ENCODE results near the gene STPG3. TPM values are rescaled to one million over a fixed set of nuclear protein-coding genes. Genes with fewer than 3 reads are reported as not detected.

Gene STPG3
- total and polyA plus RNA-seq, 9 of the 15 experiments (the other 6 are each of a cell fraction or from before 2014, with no cell fraction given), result not detected

- peak; percentile 55 for TF ChIP-seq KDM5B (IDR thresholded peaks at IDR 0.05; ENCODE audit: insufficient replicate concordance, low read depth, low read length)
- 0 out of 2 replicates have a peak, but pooled peaks have one; percentile 38 for TF ChIP-seq ZNF584 (CRISPR knock-in tag; IDR thresholded peaks at IDR 0.05; ENCODE audit: low read depth)
Measured at GRCh38 chr9:137277329-137278041, 26.4 kb downstream of the STPG3 start, which contains the start of gene TOR4A (continued).

GRCh38 chr9:137278061-137278701 lies 27.1 kb downstream of the STPG3 start:
- peaks cover 37% of the 10 kb centered on the region for H3K79me2 ChIP-seq (ENCODE audit: control insufficient read depth, insufficient read depth, low read length)
- peak overlapping the region; percentile 88 for H3K4me3 ChIP-seq
- no peaks in the 10 kb centered on the region for H3K9me3 ChIP-seq (replicated peaks; ENCODE audit: control insufficient read depth, insufficient read depth, low read depth, low read length)
- CTCF ChIA-PET (ENCODE audit: low intra/inter-chr PET ratio), result interaction anchor here (0.8 to 2.3 kb wide), 2 partner anchors 17 to 145 kb away, joined by 4 to 8 read pairs; partner anchors contain the start of genes EXD3 and NOXA1
- intact Hi-C loops (cut with micrococcal nuclease) (no loop called here), in situ Hi-C loops (cut with MboI) (no loop called here)
- no peaks in the 10 kb centered on the region for H4K20me1 ChIP-seq (replicated peaks; ENCODE audit: control insufficient read depth, insufficient read depth, low read length)
- H3K36me3 ChIP-seq (ENCODE audit: control insufficient read depth, insufficient read depth, low read length), result peaks cover 49% of the 10 kb centered on the region; the same call in 1 of the 3 replicates
- peak overlapping the region; percentile 51; the same call in 1 of the 2 replicates for H2AFZ ChIP-seq (ENCODE audit: low read depth, low read length)
- BruUV-seq (replicated peaks), result TSS peak; percentile 63
- H3K27me3 ChIP-seq (ENCODE audit: control insufficient read depth in 2 of 2, insufficient read depth in 2 of 2, low read length in 2 of 2), result no peaks in the 10 kb centered on the region
- POLR2A ChIA-PET, result interaction anchor here (0.6 to 2.6 kb wide), 9 partner anchors 9 to 275 kb away, joined by 3 to 23 read pairs (median 5); partner anchors contain the start of gene TUBB4B
- H3K27ac ChIP-seq (ENCODE audit: extremely low read depth, low read depth, low read length), result peak overlapping the region; percentile 98
- FAIRE-seq (no peak), DNase-seq (ENCODE audit: extremely low read depth in 1 of 4, low spot score in 3 of 4) (peak; percentile 64 to 72 (median 65)), ATAC-seq (peak; percentile 48)
- 2% methylated on average over 39 of the region's 54 CpGs for WGBS (ENCODE audit: insufficient coverage, low coverage, missing lambda C conversion rate)
- H3K4me1 ChIP-seq (replicated peaks in 1 of 2; ENCODE audit: control insufficient read depth in 2 of 2, insufficient read depth in 2 of 2, low read length in 2 of 2), result peaks cover 17 to 86% of the 10 kb centered on the region in 2 experiments
- peak overlapping the region; percentile 82 for H3K4me2 ChIP-seq (ENCODE audit: insufficient read depth, low read length)
- peak overlapping the region; percentile 91 to 92 for H3K9ac ChIP-seq (ENCODE audit: insufficient read depth in 1 of 2, low read depth in 2 of 2, low read length in 2 of 2)
- no peaks in the 10 kb centered on the region for H3K9me1 ChIP-seq (ENCODE audit: control insufficient read depth, insufficient read depth, low read length)
- TF ChIP-seq ETV1 (tag; conservative IDR thresholded peaks at IDR 0.05; ENCODE audit: low read depth) (0 out of 2 replicates have a peak, but pooled peaks have one; percentile 19), CREBBP (IDR thresholded peaks at IDR 0.05; ENCODE audit: low read depth, low read length) (no peak), ETV6 (IDR thresholded peaks at IDR 0.05; ENCODE audit: borderline replicate concordance in 1 of 2, low read depth in 2 of 2, low read length in 1 of 2) (no peak; a peak in 2 of 4 replicates), ETV6 (CRISPR knock-in tag; IDR thresholded peaks at IDR 0.05; ENCODE audit: borderline replicate concordance) (0 out of 2 replicates have a peak, but pooled peaks have one; percentile 8), L3MBTL2 (IDR thresholded peaks at IDR 0.05) (0 out of 2 replicates have a peak, but pooled peaks have one; percentile 7), PRDM10 (IDR thresholded peaks at IDR 0.05; ENCODE audit: partially characterized antibody) (peak; percentile 15), YY1 (IDR thresholded peaks at IDR 0.05; ENCODE audit: borderline replicate concordance in 1 of 3, control insufficient read depth in 1 of 3, extremely low read depth in 1 of 3, insufficient read depth in 3 of 3, insufficient read length in 1 of 3, insufficient replicate concordance in 2 of 3, low read depth in 1 of 3, low read length in 2 of 3) (peak in 2 of 3 experiments; percentile 21 to 56), CBX3 (IDR thresholded peaks at IDR 0.05; ENCODE audit: borderline replicate concordance in 1 of 2, low read length in 2 of 2) (no peak), ZFP36 (IDR thresholded peaks at IDR 0.05; ENCODE audit: low read depth, low read length, partially characterized antibody) (peak; percentile 90), ZBTB1 (CRISPR knock-in tag; IDR thresholded peaks at IDR 0.05; ENCODE audit: borderline replicate concordance, low read depth) (no peak), SPI1 (IDR thresholded peaks at IDR 0.05; ENCODE audit: borderline replicate concordance, low read depth, low read length) (peak; percentile 83)
